GM20000 (cell line): ENCODE data around the gene NIN.

Experiments used
- DNase-seq: peaks from one replicate; pipeline ENCODE4 v3.0.0; 2012; ENCODE audit warnings: low spot score
- TF ChIP-seq, protein P1 (sequence below): IDR thresholded peaks from 2 replicates; pipeline ENCODE4 v1.5.1; 2012; ENCODE audit warnings: mild to moderate bottlenecking, control low read depth; ENCODE audit errors: extremely low read depth, missing control alignments

Gene NIN

GRCh38 chr14:50790589-50790988 is 40.4 kb downstream of the NIN start:
- TF ChIP-seq, protein P1, sequence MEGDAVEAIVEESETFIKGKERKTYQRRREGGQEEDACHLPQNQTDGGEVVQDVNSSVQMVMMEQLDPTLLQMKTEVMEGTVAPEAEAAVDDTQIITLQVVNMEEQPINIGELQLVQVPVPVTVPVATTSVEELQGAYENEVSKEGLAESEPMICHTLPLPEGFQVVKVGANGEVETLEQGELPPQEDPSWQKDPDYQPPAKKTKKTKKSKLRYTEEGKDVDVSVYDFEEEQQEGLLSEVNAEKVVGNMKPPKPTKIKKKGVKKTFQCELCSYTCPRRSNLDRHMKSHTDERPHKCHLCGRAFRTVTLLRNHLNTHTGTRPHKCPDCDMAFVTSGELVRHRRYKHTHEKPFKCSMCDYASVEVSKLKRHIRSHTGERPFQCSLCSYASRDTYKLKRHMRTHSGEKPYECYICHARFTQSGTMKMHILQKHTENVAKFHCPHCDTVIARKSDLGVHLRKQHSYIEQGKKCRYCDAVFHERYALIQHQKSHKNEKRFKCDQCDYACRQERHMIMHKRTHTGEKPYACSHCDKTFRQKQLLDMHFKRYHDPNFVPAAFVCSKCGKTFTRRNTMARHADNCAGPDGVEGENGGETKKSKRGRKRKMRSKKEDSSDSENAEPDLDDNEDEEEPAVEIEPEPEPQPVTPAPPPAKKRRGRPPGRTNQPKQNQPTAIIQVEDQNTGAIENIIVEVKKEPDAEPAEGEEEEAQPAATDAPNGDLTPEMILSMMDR, result no peak
- DNase-seq, result no peak

- DNase-seq, result no peak
- TF ChIP-seq, protein P1, result no peak
These were observed 44.1 kb downstream of the NIN start for GRCh38 chr14:50786751-50787464.

GRCh38 chr14:50785457-50786063 is 45.4 kb downstream of the NIN start:
- DNase-seq, result no peak
- TF ChIP-seq, protein P1, result no peak

- TF ChIP-seq, protein P1, result no peak
- DNase-seq, result no peak
These were observed 46.1 kb downstream of the NIN start for GRCh38 chr14:50784683-50785456.

- TF ChIP-seq, protein P1, result no peak
- no peak for DNase-seq
These were observed 47.4 kb downstream of the NIN start for GRCh38 chr14:50783563-50783962.

- TF ChIP-seq, protein P1, result no peak
These were observed 50.6 kb downstream of the NIN start for GRCh38 chr14:50780393-50780792.

More at GRCh38 chr14:50780393-50780792, 50.6 kb downstream of the NIN start:
- DNase-seq, result no peak
